ENCODE data around the gene TNS4.
"Not testable (repeated sequence)": the region's sequence is repeated elsewhere in the genome, so short reads cannot be mapped to it uniquely, and the experiment has no call there.

TNS4 gene

GRCh38 chr17:40501499-40501911, at the start of gene TNS4:
TSS of gene TNS4 (minus strand) at chr17:40501623. CDS start at chr17:40496425, 5,198 bp downstream.
- DNase-seq: no peak

GRCh38 chr17:40550608-40551007, 49.2 kb upstream of the TNS4 start:
- no peak for DNase-seq

DNA sequence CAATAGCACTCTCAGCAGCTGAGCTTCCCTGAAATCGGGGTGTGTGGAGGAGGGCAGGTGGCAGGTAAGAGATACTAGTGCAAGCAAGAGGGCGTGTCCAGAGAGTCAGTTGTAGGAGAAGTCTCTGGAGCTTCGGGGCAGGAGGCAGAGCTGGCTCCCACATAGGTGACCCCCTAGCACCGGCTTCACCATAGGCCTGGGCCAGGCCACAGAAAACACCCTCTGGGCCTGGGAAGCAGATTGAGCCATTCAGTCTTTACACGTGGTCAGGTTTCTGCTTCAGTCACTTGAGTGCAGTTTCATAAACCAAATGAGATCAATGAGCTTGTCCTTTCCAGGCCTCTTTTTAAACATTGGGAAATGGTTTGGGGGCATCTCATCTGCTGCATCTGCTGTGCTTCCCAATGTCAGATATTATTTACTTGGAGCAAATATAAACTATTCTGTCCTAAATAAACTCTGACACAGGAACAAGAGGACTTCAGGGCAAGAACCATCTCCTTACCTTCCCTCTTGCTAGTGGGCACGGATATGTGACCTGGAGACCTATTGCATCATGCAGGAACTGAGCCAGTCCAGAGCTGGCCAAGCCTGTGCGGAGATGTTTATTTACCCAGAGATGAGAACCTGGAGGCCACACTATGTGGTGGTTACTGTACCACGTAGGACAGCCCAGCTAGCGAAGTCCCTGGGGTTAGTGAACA, 47.7 kb upstream of the TNS4 start:
- no peak for DNase-seq

DNA sequence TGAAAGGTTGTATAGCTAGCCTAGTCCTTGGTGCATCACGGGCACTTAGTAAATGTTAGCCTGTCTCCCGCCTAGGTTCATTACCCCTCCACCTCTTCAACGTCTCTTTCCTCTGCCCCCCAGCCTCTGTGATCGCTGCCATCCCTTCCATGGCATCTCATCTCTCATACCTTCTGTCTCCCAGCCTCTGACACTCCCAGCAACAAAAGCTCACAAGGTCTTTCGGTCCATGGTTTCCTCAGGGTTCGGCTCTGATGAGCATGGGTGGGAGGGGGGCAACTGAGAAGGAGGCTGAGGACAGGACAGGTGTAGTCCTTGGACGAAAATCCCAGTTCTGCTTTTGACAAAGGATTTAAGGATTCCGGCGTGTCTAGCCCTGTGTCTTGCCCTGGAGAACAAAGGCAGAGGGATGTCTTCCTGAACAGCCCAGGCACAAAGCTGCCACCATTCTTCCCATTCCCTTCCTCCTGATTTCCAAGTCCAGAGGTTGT, 47.1 kb upstream of the TNS4 start:
- no peak for DNase-seq

GRCh38 chr17:40547785-40548478, 46.5 kb upstream of the TNS4 start:
- DNase-seq: no peak

GRCh38 chr17:40547079-40547784, 45.8 kb upstream of the TNS4 start:
- peak; percentile 70 to 71 for DNase-seq

DNA sequence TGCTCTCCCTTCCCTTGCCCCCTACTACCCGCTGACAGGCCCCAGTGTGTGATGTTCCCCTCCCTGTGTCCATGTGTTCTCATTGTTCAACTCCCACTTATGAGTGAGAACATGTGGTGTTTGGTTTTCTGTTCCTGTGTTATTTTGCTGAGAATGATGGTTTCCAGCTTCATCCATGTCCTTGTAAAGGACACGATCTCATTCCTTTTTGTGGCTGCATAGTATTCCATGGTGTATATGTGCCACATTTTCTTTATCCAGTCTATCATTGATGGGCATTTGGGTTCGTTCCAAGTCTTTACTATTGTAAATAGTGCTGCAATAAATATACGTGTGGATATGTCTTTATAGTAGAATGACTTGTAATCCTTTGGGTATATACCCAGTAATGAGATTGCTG, 45.1 kb upstream of the TNS4 start:
- not testable (repeated sequence) for DNase-seq

DNA sequence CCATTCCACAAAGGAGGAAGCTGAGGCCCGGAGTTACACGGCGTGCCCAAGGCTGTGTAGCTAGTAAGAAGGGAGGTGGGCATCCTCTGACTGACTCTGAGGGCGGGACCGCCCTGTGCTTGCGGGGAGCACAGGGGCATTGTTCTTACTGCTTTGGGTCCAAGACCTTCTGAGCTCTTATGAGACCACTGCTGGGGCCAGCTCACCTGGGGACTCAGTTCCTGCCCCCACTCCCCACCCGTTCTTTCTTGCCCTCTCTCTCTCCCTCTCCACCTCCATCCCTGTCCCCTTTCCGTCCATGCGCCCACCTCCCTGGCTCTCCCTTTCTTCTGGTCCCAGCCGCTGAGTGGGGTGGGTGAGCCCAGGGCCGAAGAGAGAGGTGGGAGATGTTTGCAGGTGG, 44.2 kb upstream of the TNS4 start:
- DNase-seq: no peak

- peak; percentile 56 to 68 for DNase-seq
These were observed 41.4 kb upstream of the TNS4 start for GRCh38 chr17:40542558-40543411.

- DNase-seq: no peak
These were observed 40.6 kb upstream of the TNS4 start for GRCh38 chr17:40541873-40542557.

- peak; percentile 68 to 83 for DNase-seq
These were observed 39.8 kb upstream of the TNS4 start for GRCh38 chr17:40541060-40541872.

GRCh38 chr17:40540448-40540847, 39.0 kb upstream of the TNS4 start:
- peak; percentile 41 to 60 for DNase-seq

DNA sequence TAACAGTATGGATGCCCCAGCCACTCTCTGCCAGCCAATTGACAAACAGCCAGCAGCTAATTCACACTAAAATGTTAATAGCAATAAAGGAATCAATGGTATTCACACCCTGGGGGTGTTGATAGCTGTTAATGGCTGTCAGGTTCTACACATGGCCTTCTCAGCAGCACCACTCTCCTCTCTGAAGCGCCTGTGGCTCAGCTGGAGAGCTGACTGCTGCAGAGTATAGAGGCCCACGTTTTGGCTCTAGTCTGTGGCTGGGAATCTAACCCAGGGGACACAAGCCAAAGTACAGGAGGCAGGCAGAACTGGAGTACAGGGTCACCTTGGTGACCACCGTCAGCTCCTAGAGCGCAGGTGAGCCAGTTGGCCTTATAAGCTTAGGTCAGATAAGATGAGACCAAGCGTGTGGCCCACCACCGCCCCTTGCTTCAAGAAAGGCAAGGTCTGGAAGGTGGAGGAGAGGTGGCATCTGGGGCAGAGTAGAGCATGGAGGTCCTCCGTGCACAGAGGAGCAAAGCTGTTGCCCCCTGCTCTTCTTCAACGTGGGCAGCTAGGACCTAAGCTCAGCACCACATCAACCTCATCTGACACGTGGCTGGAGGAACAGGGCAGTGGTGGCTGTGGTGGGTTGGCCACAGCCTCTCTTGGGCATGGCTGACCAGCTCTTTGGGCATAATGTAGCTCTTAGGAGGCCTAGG, 38.4 kb upstream of the TNS4 start:
- DNase-seq: no peak

GRCh38 chr17:40538936-40539705, 37.7 kb upstream of the TNS4 start:
- no peak for DNase-seq

DNA sequence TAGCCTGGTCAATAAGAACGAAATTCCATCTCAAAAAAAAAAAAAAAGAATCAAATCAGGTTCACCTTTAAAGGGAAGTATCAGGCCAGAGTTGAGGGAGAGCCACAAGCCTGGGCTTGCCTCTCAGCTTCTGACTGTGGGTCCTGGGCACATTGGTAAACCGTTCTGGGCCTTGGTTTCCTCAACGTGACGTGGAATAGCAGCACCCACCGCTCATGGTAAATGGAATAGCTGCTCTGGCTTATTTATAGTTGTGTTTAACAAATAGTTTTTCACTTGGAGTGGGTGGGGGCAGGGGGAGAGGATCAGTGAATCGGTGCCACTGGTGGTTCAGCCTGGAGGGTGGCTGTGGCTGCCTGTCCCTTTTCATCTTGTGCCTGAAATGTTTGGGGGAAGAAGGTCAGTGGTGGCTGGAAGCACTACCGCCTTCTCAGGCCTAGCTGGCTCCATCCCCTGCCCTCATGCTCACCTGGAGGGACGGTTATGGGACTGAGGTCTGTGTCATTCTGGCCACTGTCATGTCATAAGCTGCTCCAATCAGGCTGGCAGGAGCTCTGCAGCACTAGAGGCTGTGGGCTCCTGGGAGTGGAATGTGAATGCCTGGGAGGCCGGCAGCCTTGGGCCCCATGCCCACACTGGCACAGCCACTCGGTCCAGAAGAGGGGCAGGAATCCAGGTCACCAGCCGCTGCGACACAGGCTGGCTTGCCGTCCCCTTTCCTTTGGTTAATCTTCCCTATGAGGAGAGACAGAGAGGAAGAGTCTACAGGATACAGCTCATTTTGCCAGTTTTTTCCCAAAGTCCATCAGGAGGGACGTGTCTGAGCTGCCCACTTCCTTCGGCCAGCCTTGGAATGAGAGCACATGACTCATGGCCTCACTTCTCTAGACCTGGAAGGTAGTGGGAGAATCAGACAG, 36.9 kb upstream of the TNS4 start:
- peak in 1 of 2 donors; percentile 7 for DNase-seq

DNA sequence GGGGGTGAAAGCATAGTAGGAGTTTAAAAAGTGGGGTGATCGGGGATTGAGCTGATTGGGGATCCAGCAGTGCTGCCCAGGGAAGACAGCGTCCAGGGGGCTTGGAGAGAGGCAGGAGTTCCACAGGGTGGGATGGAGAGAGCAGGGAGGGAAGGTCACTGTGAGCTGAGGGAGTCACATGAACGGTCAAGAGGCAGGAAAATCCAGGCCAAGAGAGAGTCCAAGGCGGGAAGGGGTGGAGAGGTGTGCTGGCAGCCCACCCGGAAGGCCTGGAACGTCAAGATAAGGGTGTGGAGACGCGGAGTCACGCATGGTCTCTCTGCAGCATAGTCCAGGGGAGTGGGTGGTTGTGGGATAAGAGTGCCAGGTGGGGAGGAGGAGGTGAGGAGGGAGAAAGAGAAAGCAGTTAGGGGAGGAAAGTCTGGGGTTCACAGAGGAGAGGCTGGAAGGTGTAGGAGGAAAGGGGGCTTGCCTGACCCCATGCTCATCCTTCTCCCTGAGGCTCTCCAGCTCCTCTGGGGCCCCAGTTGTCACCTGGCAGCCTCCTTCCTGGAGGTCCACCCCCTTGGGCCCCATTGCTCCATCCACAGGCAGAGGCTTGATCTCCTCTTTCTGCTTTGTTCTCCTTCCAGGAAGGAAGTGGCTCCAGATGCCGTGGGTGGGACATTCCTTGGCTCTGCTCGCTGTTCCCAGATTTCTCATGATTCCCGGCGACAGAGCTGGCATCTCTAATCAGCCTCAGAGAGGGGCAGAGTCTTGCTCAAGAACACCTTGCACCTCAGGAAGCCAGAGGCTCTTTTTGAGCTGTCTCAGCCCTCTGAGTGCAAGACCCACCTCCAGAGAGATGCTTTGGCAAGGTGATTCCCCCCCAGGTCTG, 35.1 kb upstream of the TNS4 start:
- peak in 1 of 2 donors; percentile 10 for DNase-seq

DNA sequence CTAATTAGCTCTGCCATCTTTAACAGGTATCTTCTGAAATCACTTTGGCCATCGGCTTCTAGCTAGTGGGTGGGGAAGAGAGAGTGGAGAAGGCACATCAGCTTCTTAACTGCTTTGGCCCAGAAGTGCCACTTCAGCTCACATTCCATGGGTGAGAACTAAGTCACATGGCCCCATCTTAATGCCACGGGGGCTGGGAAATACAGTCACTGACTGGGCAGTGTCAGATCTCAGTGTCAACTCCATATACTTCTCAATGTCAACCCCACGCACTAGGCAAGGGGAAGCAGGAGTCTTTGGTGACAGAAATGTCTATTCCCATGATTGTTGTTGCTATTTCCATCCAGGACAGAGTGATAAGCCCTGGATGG, 34.5 kb upstream of the TNS4 start:
- peak in 1 of 2 donors; percentile 4 for DNase-seq

DNA sequence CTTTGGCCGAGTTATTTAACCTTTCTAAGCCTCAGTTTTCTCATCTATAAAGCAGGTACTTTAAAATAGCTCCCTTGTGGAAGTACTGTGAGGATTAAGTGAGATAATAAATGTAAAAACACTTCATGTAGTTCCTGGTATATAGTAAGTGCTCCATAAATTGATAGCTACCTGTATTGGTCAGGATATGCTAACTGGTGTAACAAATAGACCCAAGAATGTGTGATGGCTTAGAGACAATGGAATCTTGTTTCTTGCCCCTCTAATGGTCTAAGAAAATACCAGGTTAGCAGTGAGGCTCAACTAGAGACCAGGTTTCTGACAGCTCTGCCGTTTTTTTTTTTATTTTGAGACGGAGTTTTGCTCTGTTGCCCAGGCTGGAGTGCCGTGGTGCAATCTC, 34.0 kb upstream of the TNS4 start:
- DNase-seq: no peak
